HFFc6 (cell line): Measurements from ENCODE around the gene TTLL7. TPM values are rescaled to one million over a fixed set of nuclear protein-coding genes. Genes with fewer than 3 reads are reported as not detected.

Experiments
- DNase-seq: peaks from one replicate; pipeline ENCODE4 v3.0.0-alpha.2; 2018
- H3K27ac Mint-ChIP-seq: 2 replicates; pipeline ENCODE4 v1.8.0; 2020; ENCODE audit warnings: mild to moderate bottlenecking, mixed read lengths
- H3K27me3 Mint-ChIP-seq: 2 replicates; pipeline ENCODE4 v1.8.0; 2021; ENCODE audit warnings: mild to moderate bottlenecking, moderate library complexity, mixed read lengths; ENCODE audit not compliant: insufficient read depth
- H3K36me3 Mint-ChIP-seq: 2 replicates; pipeline ENCODE4 v1.8.0; 2021; ENCODE audit warnings: low read depth, mixed read lengths
- H3K4me1 Mint-ChIP-seq: 2 replicates; pipeline ENCODE4 v1.8.0; 2020; ENCODE audit warnings: low read depth, mixed read lengths
- H3K4me3 Mint-ChIP-seq: 2 replicates; pipeline ENCODE4 v1.8.0; 2020; ENCODE audit warnings: mild to moderate bottlenecking, moderate library complexity, mixed read lengths
- H3K9me3 Mint-ChIP-seq: 2 replicates; pipeline ENCODE4 v1.8.0; 2020; ENCODE audit warnings: mild to moderate bottlenecking, mixed read lengths
- CTCF ChIP-seq: fragments of 200-600 bp; sonication (generic); IDR thresholded peaks from 2 replicates; pipeline ENCODE4 v1.5.0; 2021; ENCODE audit warnings: antibody characterized with exemption, mild to moderate bottlenecking
- total RNA-seq, 6 experiments: library from RNA; stranded (reverse); fragmentation: NEBNext Ultra II Directional; extraction: Animal tissue kit (Norgen Biotek cat#: 25700); gene quantifications; 2 replicates in 1 of 6; 3 replicates in 5 of 6; pipeline ENCODE4 v1.2.3, GENCODE V29; 2021

TTLL7 gene
- total RNA-seq, 6 experiments from 2014 or later, result 5.1 to 8.4 (median 7.5) TPM

DNA sequence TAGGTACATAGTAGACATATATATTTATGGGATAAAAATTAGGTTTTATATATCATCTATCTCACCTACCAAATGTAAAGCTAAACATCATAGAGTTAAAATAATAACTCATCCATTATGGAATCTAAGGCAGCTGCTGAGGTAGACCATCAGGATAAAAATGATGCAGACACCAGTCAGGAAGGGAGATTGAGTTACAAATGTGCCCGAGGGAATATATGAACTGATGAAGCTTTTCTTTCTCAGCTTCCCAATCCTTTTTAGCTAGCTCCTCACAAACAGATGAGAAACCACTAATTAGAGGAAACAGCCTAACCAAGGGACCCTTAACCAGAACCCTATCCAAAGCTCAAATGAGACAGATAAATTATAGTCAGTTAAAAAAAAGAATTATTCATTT, 20.9 kb downstream of the TTLL7 start:
- no peaks in the 10 kb centered on the region for H3K4me1 Mint-ChIP-seq
- no peaks in the 10 kb centered on the region for H3K9me3 Mint-ChIP-seq
- no peak overlapping the region for H3K27ac Mint-ChIP-seq
- no peak for DNase-seq
- TF ChIP-seq CTCF, result no peak
- H3K27me3 Mint-ChIP-seq, result no peaks in the 10 kb centered on the region; the same call in 1 of the 2 replicates
- H3K36me3 Mint-ChIP-seq, result no peaks in the 10 kb centered on the region
- H3K4me3 Mint-ChIP-seq, result no peak overlapping the region

- Mint-ChIP-seq H3K27me3 (no peaks in the 10 kb centered on the region; the same call in 1 of the 2 replicates), H3K36me3 (no peaks in the 10 kb centered on the region), H3K4me1 (no peaks in the 10 kb centered on the region), H3K9me3 (no peaks in the 10 kb centered on the region), H3K27ac (no peak overlapping the region), H3K4me3 (no peak overlapping the region)
- no peak for DNase-seq
- no peak for TF ChIP-seq CTCF
Observed at GRCh38 chr1:83976920-83977319, 22.0 kb downstream of the TTLL7 start.

DNA sequence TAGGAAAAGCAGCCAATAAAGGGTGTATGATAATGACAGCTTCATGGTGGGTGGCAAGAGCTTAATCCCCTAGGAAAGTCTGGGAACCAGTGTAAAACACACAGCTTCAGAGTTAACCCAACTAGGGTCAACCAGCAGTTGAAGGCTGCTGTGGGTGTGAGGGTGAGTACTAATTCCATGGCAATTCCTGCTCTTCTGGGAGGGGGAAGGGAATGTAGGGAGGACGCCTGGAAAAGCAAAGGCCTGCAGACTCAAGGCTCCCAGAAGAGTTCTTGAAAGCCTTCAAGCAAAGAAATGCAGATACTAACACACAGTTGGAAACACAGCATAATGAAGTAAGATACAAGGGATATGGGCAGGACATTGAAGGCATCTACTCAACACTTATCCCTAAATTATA, 28.1 kb downstream of the TTLL7 start:
- Mint-ChIP-seq H3K27me3 (no peaks in the 10 kb centered on the region), H3K4me3 (no peak overlapping the region), H3K9me3 (no peaks in the 10 kb centered on the region), H3K27ac (no peak overlapping the region), H3K4me1 (0 out of 2 replicates have a peak, but pooled peaks cover 7% of the 10 kb centered on the region), H3K36me3 (no peaks in the 10 kb centered on the region)
- no peak for DNase-seq
- TF ChIP-seq CTCF, result no peak

DNA sequence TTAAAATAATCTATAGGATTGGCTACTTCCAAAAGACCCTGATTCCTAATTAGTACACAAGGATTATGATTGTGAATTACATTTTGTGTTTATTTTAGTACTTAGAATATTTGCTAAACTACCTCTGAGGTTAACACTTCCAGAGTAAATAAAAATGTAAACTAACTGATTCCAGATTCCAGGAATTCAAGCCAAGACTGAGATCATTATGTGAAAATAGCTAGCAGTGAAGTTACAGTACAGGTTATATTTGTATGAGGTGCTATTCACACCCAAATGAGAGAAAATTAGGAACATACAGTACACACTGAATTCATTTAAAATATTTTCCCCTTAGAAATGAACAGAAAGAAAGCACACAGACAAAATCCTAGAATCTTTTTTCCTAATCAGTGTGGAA, 28.8 kb downstream of the TTLL7 start:
- H3K27me3 Mint-ChIP-seq, result no peaks in the 10 kb centered on the region
- H3K4me1 Mint-ChIP-seq, result 0 out of 2 replicates have a peak, but pooled peaks cover 7% of the 10 kb centered on the region
- DNase-seq, result no peak
- no peak for TF ChIP-seq CTCF
- no peaks in the 10 kb centered on the region for H3K9me3 Mint-ChIP-seq
- H3K4me3 Mint-ChIP-seq, result no peak overlapping the region
- H3K36me3 Mint-ChIP-seq, result no peaks in the 10 kb centered on the region
- H3K27ac Mint-ChIP-seq, result no peak overlapping the region

- Mint-ChIP-seq H3K36me3 (no peaks in the 10 kb centered on the region), H3K4me3 (no peak overlapping the region), H3K27ac (no peak overlapping the region), H3K9me3 (no peaks in the 10 kb centered on the region), H3K4me1 (peaks cover 7% of the 10 kb centered on the region; the same call in 1 of the 2 replicates), H3K27me3 (no peaks in the 10 kb centered on the region)
- no peak for DNase-seq
- TF ChIP-seq CTCF, result no peak
Observed at GRCh38 chr1:83967336-83967735, 31.6 kb downstream of the TTLL7 start.

- Mint-ChIP-seq H3K4me3 (no peak overlapping the region), H3K4me1 (peaks cover 33% of the 10 kb centered on the region), H3K9me3 (no peaks in the 10 kb centered on the region), H3K27me3 (no peaks in the 10 kb centered on the region), H3K36me3 (no peaks in the 10 kb centered on the region), H3K27ac (no peak overlapping the region)
- DNase-seq, result no peak
- TF ChIP-seq CTCF, result no peak
Observed at GRCh38 chr1:83964153-83964552, 34.8 kb downstream of the TTLL7 start.
